Daoy (cell line): Measurements from ENCODE around the gene DNAJC5. TPM values are rescaled to one million over a fixed set of nuclear protein-coding genes. Genes with fewer than 3 reads are reported as not detected.
"Not testable (repeated sequence)": the region's sequence is repeated elsewhere in the genome, so short reads cannot be mapped to it uniquely, and the experiment has no call there.

Experiments
- DNase-seq: peaks from one replicate; pipeline ENCODE4 v3.0.0-alpha.2; 2015; ENCODE audit warnings: low read depth
- total RNA-seq: library from RNA; depleted of rRNA; stranded (reverse); fragments of >200 nt; shearing (Covaris generic); gene quantifications from 2 replicates; pipeline ENCODE4 v1.2.3, GENCODE V29; 2014; rRNA removed

Gene DNAJC5
- 34.4 and 40.1 TPM in 2 replicates for total RNA-seq

- DNase-seq: peak; percentile 94
Measured at GRCh38 chr20:63894358-63895201, at the start of gene DNAJC5. TSS of gene DNAJC5 (plus strand) at chr20:63895126. CDS start at chr20:63928346, 33,220 bp downstream.

- DNase-seq: no peak
Measured at GRCh38 chr20:63846128-63846771, 48.7 kb upstream of the DNAJC5 start.

GRCh38 chr20:63846888-63847236 lies 48.1 kb upstream of the DNAJC5 start:
- no peak for DNase-seq

GRCh38 chr20:63847237-63848002 lies 47.5 kb upstream of the DNAJC5 start:
- DNase-seq: peak; percentile 51

- DNase-seq: no peak
Measured at GRCh38 chr20:63848003-63848911, 46.7 kb upstream of the DNAJC5 start.

- DNase-seq: no peak
Measured at GRCh38 chr20:63850689-63851547, 44.0 kb upstream of the DNAJC5 start.

- not testable (repeated sequence) for DNase-seq
Measured at GRCh38 chr20:63851548-63851943, 43.4 kb upstream of the DNAJC5 start.

- DNase-seq: not testable (repeated sequence)
Measured at GRCh38 chr20:63853733-63854068, 41.2 kb upstream of the DNAJC5 start.

GRCh38 chr20:63854069-63854765 lies 40.7 kb upstream of the DNAJC5 start:
- DNase-seq: peak; percentile 44

- no peak for DNase-seq
Measured at GRCh38 chr20:63854766-63855362, 40.1 kb upstream of the DNAJC5 start.

GRCh38 chr20:63855363-63856097 lies 39.4 kb upstream of the DNAJC5 start:
- DNase-seq: no peak

- no peak for DNase-seq
Measured at GRCh38 chr20:63856098-63856511, 38.8 kb upstream of the DNAJC5 start.

- no peak for DNase-seq
Measured at GRCh38 chr20:63857764-63858392, 37.0 kb upstream of the DNAJC5 start.

- DNase-seq: no peak
Measured at GRCh38 chr20:63858393-63859165, 36.3 kb upstream of the DNAJC5 start.

GRCh38 chr20:63859166-63859699 lies 35.7 kb upstream of the DNAJC5 start:
- no peak for DNase-seq

GRCh38 chr20:63860325-63861051 lies 34.4 kb upstream of the DNAJC5 start:
- DNase-seq: no peak
